K562 (cell line): ENCODE data around the gene LMF2. TPM values are rescaled to one million over a fixed set of nuclear protein-coding genes. Genes with fewer than 3 reads are reported as not detected.

Experiments
- CXXC5 ChIP-seq: fragments of 250-450 bp; sonication (Bioruptor Pico); IDR thresholded peaks from 2 replicates; pipeline ENCODE4 v1.8.0; 2022; ENCODE audit warnings: inconsistent platforms, mild to moderate bottlenecking, moderate library complexity
- E2F8 ChIP-seq: fragments of 450-650 bp; IDR thresholded peaks from 2 replicates; pipeline ENCODE4 v1.7.1; 2018; ENCODE audit warnings: mild to moderate bottlenecking, low read depth; ENCODE audit not compliant: partially characterized antibody
- EP300 ChIP-seq: IDR thresholded peaks from 2 replicates; pipeline ENCODE4 v1.6.1; 2012; ENCODE audit warnings: low read length, improper control_type of control experiment
- EP400 ChIP-seq: fragments of 450-650 bp; IDR thresholded peaks from 2 replicates; pipeline ENCODE4 v1.6.1; 2017; ENCODE audit warnings: antibody characterized with exemption, mild to moderate bottlenecking, moderate library complexity
- HOMEZ ChIP-seq: fragments of 250-450 bp; sonication (Bioruptor Pico); IDR thresholded peaks from 2 replicates; pipeline ENCODE4 v1.4.0; 2020; ENCODE audit warnings: mild to moderate bottlenecking, moderate library complexity
- MNT ChIP-seq, 2 experiments: fragments of 450-650 bp; conservative IDR thresholded peaks; 2 replicates each; pipeline ENCODE4 v1.6.1; 2017; ENCODE audit warnings: mild to moderate bottlenecking in 2 of 2, moderate library complexity in 2 of 2
- NFE2 ChIP-seq: IDR thresholded peaks from 2 replicates; pipeline ENCODE4 v1.6.1; 2014; ENCODE audit warnings: antibody characterized with exemption, low read depth
- NFIC ChIP-seq: fragments of 450-650 bp; IDR thresholded peaks from 2 replicates; pipeline ENCODE4 v1.6.1; 2017; ENCODE audit warnings: mild to moderate bottlenecking, inconsistent platforms
- SNRNP70 ChIP-seq: fragments of 200-400 bp; formaldehyde crosslinking; optimal IDR thresholded peaks from 2 replicates; pipeline ENCODE3; 2017; ENCODE audit warnings: low read depth, low read length
- TCFL5 ChIP-seq: fragments of 250-450 bp; sonication (Bioruptor Pico); conservative IDR thresholded peaks from 2 replicates; pipeline ENCODE4 v1.6.1; 2021; ENCODE audit warnings: mild to moderate bottlenecking, moderate library complexity, matching md5 sums
- USF2 ChIP-seq: sonication (generic); formaldehyde crosslinking; IDR thresholded peaks from 2 replicates; pipeline ENCODE4 v1.5.0; 2020; ENCODE audit warnings: missing genetic modification reagents
- ZBTB33 ChIP-seq: sonication (generic); formaldehyde crosslinking; IDR thresholded peaks from 2 replicates; pipeline ENCODE4 v1.8.1; 2023; ENCODE audit warnings: mild to moderate bottlenecking, missing genetic modification reagents
- ZBTB34 ChIP-seq: fragments of 250-450 bp; sonication (Bioruptor Pico); IDR thresholded peaks from 2 replicates; pipeline ENCODE4 v1.8.0; 2021; ENCODE audit warnings: mild to moderate bottlenecking, moderate library complexity
- ZNF384 ChIP-seq: IDR thresholded peaks from 2 replicates; pipeline ENCODE4 v1.6.1; 2012; ENCODE audit warnings: low read depth, low read length, improper control_type of control experiment
- polyA plus RNA-seq, 8 experiments: library from polyadenylated mRNA; depleted of rRNA in 4 of 8; stranded (reverse) in 5 of 8; unstranded in 3 of 8; fragments of >200 nt; fragmentation: Nextera tagmentation in 2 of 8; fragmentation: Illumina TruSeq in 1 of 8; extraction: Ambion mirVana in 2 of 8; extraction: Trizol in 1 of 8; gene quantifications; 2 replicates each; pipeline versions ENCODE4 v1.2.1 to v1.2.3, GENCODE V29; 2011 to 2014; ENCODE audit warnings: inconsistent platforms in 1 of 8, missing spikeins in 1 of 8
- total RNA-seq, 7 experiments: library from RNA; depleted of rRNA in 6 of 7; stranded (reverse); fragments of >200 nt in 6 of 7; fragmentation: Illumina TruSeq in 2 of 7; extraction: Trizol in 2 of 7; gene quantifications; 2 replicates each; pipeline versions ENCODE4 v1.2.1 to v1.2.3, GENCODE V29; 2011 to 2021; ENCODE audit warnings: low replicate concordance in 1 of 7

The LMF2 gene
- total and polyA plus RNA-seq, 9 of the 15 experiments (the other 6 are each of a cell fraction or from before 2014, with no cell fraction given), result 0.08 to 37.1 (median 7.6) TPM

- TF ChIP-seq HOMEZ (CRISPR knock-in tag) (no peak), ZBTB33 (CRISPR knock-in tag) (peak; percentile 78), ZNF384 (peak; percentile 53; the same call in 1 of the 2 replicates), EP400 (peak; percentile 12; the same call in 1 of the 2 replicates), SNRNP70 (no peak), MNT (conservative IDR thresholded peaks at IDR 0.05) (peak; percentile 44 to 61; a peak in 1 of 4 replicates), CXXC5 (CRISPR knock-in tag) (0 out of 2 replicates have a peak, but pooled peaks have one; percentile 23), NFIC (peak; percentile 29; the same call in 1 of the 2 replicates), NFE2 (peak; percentile 34; the same call in 1 of the 2 replicates), E2F8 (no peak), EP300 (no peak), USF2 (CRISPR knock-in tag) (peak; percentile 86), ZBTB34 (CRISPR knock-in tag) (no peak), TCFL5 (CRISPR knock-in tag) (no peak)
Measured at GRCh38 chr22:50485221-50486131, 22.0 kb downstream of the LMF2 start (continued).
